Globus pallidus (tissue), 1 donor: Measurements from ENCODE around the gene DTX1.
A peak's percentile ranks its signal among the peaks of the same experiment; 100 is the strongest.

Experiments
- DNase-seq: peaks from one replicate; pipeline ENCODE4 v3.0.0-alpha.2; 2015; ENCODE audit warnings: low spot score

DTX1 gene

DNA sequence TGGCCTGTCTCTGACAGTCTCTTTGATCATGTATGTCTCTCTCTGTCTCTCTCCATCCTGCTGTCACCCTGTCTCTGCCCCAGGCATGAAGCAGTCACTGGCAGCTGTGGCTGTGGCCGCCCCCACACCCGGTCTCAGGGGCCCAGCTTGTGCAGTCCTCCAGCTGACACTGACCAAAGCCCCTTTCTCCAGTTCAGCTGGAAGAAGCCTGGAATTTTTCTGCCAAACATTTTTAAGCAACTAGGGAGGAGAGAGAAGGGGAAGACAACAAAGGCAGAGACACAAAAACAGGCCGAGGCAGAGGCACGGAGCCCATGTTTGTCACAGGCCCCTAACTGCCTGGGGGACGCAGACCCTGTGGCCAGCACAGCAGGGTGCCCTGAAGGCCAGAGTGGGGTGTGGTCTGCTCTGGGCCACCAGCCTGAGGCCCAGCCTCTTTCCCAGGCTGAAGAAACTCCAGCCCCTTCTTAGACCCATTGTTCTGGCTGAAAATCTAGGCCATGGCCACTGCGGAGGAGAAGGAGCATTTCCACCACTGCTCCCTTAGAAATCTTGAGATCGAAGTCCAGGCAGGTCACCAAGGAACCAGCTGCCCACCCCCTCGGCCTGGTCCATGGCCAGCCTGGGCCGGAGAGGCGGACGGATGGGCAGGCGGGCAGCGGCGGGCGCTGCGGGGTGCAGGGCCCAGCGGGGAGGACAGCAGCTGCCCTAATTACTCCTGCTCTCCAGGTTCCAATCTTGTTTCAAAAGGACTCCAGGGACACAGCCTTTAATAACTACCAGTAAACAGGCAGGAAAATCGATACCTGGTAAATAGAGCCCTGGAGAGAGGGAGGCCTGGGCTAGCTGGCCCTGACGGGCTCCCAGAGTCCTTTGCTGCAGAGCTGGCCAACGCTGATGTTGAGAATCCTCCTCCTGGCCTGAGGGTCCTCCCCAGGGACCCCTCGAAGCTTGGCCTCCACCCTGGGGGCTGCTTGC is 14.9 kb downstream of the DTX1 start:
- DNase-seq: peak; percentile 77

DNA sequence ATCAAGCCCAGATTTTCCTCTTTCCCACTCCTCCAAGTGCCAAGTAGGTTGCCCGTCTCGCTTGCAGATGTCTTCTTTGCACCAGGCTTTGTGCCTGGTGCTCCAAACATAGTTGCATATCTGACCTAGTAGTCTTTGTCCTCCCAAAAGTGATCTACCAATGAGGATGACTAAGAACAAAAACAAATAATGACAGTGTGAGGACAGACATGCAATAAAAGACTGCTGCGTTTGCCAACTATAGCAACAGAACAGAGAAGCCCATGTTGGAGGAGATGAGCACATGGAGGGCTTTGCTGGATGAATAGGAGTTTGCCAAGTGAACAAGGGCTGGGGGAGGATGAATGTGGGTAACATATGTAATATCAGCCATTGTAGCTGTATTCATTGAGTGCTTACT is 15.6 kb downstream of the DTX1 start:
- no peak for DNase-seq

DNA sequence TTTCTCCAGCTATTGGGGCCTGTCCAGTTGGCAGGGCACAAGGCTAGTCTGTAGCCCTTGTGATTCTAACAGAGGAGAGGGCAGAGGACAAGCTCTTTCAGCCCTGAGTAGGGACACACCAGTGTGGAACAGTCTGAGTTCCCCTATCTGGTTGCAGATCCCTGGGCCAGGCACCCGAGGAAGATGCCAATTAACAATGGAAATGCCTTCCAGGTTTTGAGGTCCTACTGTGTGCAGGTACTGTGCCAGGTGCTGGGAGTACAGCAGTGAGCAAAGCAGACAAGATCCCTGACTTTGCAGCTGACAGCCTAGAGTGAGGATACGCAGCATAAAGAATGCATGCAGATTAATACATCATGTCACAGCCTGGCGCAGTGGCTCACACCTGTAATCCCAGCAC is 17.1 kb downstream of the DTX1 start:
- no peak for DNase-seq

DNA sequence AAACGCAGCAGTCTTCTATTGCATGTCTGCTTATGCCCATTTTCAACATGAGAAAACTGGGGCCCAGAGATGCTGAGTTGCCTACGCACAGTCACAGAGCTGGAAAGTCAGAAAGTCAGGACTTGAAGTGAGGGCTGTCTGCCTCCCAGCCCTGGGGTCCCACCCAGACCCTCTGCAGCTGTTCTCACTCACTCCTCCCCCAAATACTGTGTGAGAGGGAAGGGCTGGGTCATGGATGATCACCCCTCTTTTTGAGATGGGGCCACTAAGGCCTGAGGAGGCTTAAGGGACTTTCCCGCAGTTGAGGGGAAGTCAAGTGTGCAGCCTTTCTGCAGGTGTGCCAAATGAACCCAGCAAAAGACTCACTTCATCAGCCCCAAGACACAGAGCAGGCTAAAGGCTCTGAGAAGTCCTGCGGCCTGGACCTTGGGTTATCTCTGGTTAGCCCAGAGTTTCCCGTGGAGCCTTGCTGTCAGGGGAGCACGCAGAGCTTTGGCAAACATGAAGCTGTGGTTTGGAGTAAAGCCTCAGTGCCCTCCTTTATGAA is 18.7 kb downstream of the DTX1 start:
- DNase-seq: no peak

DNA sequence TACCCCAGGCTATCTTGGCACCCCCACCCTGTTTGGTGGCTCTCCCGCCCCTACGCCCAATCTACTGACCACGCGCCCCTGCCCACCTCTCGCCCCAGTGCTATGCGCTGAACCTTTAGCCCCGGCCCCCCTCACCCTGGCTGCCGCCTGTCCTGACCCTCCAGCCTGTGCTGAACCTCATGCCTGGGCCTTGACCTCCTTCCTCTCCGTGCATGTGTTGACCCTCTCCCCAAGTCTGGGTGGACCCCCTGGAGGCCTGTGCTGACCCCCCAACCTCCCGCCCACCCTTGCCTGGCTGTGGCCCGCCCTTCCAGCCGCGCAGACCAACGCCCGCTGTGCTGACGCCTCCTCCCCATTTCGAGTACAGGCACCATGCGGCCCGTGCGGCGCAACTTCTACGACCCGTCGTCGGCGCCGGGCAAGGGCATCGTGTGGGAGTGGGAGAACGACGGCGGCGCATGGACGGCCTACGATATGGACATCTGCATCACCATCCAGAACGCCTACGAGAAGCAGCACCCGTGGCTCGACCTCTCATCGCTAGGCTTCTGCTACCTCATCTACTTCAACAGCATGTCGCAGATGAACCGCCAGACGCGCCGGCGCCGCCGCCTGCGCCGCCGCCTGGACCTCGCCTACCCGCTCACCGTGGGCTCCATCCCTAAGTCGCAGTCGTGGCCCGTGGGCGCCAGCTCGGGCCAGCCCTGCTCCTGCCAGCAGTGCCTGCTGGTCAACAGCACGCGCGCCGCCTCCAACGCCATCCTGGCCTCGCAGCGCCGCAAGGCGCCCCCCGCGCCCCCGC is 20.7 kb downstream of the DTX1 start:
- DNase-seq: no peak

DNA sequence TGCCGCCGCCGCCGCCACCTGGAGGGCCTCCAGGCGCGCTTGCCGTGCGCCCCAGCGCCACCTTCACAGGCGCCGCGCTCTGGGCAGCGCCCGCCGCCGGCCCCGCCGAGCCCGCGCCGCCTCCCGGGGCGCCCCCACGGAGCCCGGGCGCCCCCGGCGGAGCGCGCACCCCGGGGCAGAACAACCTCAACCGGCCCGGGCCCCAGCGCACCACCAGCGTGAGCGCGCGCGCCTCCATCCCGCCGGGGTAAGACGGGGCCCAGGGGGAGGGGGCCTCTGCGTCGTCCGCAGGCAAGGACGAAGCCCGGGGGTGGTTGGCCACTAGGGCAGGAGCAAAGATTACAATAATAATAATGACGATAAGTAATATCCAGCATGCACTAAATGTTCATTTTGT is 21.3 kb downstream of the DTX1 start:
- no peak for DNase-seq

DNA sequence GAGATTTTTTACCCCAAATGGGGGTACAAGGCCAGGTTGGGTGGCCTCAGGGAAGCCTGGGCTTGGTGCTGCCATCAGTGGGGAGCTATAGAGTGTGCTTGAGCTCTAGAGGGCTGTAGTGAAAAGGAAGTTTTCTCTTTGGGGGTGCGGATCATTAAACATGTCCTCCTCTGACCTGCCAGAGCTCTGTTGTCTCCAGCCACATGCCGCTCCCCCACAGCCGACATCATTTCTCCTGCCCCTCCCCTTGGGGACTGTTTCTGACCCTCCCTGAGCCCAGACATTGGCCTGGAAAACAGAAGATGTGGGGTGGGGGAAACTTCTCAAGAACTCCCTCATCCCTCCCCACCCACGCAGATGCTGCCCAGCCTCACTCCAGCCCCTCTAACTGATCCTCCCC is 25.3 kb downstream of the DTX1 start:
- no peak for DNase-seq

DNA sequence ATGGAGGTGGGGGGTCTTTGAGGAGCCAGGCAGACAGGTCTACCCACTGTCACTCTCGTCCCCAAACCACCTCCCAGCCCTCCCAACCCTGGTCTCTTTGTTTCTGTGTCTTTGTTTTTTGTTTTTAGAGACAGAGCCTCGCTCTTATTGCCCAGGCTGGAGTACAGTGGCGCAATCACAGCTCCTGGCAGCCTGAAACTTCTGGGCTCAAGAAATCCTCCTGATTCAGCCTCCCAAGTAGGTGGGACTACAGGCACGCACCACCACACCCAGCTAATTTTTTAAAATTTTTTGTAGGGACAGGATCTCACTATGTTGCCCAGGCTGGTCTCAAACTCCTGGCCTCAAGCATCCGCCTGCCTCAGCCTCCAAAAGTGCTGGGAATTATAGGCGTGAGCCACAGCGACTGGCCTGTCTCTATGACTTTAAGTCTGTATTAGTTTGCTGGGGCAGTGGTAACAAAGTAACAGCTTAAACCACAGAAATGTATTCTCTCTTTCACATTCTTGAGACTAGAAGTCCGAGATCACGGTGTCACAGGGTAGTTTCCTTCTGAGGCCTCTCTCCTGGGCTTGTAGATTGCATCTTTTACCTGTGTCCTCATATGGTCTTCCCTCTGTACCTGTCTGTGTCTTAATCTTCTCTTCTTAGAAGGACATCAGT is 26.1 kb downstream of the DTX1 start:
- no peak for DNase-seq

DNA sequence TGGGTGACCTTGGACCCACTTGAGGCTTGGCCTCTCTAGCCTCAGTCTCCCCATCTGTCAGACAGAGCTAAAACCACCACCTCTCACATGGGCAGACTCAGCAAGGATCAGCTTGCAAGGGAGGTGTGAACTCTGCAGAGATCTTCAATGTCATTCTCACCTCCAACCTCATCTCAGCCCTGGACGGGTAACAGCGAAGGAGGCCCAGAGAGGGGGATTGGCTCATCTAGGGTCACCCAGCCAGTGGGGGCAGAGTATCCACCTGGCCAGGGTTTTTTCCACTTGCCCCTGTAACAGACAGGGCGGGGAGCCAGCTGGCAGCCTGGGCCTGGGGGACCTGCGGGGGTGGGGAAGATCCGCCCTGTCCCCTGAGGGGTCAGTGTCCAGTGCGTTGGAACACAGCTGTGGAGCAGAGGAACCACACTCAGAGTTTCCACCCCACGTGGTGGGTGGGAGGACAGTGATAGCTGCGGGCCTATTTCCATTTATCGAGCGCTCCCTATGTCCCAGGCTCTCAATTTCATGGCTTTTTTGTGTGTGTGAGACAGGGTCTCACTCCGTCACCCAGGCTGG is 27.4 kb downstream of the DTX1 start:
- DNase-seq: no peak

DNA sequence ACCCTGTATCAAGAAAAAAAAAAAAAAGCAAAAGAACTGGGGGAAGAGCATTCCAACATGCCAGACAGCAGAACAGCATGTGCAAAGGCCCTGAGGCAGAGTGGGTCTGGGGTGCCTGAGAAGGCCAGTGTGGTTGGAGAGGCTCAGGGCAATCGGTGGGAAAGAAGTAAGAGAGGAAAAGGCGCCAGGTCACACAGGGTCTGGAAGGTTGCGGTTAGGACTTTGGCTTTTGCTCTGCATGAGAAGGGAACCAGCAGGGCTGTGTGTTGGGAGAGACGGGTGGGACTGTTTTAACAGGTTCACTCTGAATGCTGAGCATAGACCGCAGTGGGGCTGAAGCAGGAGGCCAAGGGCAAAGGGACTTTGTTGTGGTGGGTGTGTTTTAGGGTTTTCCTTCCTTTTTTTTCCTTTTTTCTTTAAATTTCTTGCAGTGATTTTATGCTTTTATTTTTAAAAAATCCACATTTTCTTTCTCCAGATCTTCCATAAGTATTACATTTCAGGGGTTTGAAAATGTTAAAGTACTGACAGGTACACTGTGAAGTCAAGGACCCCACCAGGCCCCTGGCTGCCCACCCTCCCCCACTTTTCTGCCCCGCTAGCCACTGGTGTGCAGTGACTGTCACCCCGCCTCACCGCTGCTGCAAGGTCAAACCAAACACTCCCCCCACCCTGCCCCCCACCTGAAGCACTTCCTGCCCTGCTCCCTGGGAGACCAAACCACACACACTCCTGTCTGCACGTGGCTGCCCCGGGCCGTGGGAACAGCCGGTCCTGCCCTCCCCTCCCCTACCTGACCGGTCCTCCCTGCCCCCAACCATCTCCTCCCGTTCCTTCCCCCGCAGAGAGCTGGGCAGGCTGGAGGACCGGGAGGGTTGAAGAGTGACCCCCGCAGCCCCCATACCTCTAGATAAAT is 30.0 kb downstream of the DTX1 start:
- DNase-seq: no peak

DNA sequence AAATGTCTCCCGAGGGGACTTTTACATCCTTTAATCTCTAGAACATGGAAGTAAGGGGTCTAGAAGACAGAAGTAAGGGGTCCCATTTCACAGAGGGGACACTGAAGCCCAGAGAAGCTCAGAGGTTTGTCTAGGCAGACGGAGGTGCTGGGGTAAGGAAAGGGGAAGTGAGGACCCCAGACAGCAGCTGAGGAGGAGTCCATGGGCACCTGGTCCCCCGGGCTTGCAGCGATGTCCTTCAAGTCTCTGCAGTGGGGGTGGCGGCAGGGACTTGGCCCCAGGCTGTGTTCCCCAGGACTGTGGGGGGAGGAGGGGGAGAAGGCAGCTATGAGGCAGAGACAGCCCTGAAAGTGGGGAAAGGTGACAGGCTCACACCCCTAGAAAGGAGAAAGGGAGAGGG is 30.7 kb downstream of the DTX1 start:
- no peak for DNase-seq

DNA sequence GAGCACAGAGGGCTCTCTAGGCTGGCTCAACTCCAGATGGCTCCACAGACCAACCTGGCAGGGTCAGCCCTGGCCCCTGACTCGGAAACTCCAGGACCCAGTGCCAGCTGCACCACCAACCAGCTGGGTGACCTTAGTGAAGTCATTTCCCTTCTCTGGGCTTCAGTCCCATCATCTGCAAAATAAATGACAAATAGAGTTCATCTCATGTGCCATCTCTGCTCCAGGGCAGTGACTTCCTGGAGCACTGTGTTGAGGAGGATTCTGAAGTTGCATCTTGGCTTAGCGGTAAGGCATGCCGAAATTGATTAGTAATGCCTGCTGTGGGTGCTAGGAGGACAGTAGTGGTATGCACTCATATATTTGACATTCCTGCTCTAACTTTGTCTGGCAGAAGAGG is 31.5 kb downstream of the DTX1 start:
- no peak for DNase-seq

DNA sequence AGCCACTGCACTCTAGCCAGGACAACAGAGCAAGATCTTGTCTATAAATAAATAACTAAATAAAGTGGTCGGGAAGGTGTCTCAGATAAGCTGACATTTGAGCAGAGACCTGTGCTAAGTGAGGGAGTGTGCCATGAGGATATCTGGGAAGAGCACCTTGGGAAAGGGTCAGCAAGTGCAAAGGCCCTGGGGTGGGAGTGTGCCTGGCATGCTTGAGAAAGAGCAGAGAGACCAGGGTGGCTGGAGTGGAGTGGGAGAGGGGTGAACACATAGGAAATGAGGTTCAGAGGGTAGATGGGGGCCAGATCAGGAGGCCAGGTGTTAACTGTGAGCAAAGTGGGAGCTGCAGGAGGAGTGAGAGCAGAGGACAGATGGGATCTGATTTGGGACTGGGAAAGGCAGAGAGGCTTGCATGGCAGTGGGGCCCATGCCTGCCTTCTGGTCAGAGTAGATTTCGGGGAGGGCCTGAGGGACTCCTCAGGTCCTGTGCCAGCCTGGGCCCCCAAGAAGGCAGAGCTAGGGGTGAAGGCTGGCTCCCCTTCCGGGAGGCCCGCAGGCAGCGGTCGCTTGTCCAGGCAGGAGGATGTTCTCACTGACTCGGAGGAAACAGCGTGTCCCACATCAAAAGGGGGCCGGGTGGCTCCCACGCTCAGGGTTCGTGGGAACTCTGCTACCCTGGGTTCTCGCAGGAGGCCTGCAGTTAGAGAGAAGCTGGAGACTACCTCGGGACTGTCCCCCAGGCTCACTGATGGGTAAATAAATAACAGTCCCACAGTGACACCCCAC is 32.6 kb downstream of the DTX1 start:
- no peak for DNase-seq

DNA sequence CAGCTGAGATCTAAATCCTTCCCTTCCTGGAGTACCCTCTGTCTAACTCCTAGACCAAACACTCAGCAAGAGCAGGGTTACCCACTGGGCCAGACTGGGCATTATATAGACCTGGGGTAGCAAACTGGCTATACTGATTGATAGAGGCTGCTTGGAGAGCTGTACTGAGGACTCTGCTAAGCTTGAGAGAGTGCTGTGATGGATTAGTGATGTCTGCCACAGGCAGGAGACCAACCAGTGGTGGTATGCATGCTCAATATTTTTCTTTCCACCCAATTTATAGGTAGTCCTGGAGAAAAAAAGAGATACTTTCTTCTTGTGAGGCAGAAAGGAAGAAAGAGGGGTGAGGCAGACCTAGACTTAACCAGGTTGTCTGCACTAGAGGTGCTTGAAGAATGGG is 33.3 kb downstream of the DTX1 start:
- no peak for DNase-seq

DNA sequence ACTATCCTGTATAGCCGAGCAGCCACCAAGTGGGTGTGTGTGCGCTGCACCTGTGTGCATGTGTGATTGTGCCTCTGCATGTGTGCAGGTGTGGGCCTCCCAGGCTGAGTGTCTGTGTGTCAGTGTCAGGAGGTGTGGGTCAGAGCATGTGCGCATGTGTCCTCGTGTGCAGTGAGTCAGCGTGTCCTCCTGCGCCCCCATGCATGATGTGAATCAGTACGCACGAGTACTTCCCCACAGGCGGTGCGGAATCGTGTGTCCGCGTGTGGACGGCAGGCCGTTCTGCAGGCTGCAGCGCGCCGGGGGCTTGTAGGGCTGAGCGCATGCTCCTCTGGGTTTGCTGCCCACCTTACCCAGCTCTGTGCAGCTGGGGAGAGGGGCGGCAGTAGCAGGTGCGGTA is 34.2 kb downstream of the DTX1 start:
- no peak for DNase-seq

DNA sequence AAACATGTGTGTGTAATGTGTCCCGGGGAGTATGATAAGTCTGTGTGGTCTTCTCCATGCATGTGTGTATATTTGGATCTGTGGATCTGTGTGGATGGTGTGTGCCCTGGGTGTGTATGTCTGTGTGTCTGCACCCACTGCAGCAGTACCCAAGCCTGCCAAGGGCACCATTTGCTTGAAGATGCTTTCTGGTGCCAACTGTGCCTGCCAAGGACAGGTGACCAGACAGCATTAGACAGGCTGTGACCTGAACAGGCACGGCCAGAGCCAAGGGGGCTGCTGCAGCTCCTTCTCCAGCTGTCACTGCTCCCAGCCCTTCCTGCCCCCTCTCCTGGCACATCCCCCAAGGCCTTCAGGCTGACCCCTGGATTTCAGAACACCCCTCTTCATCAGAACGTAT is 35.0 kb downstream of the DTX1 start:
- no peak for DNase-seq

DNA sequence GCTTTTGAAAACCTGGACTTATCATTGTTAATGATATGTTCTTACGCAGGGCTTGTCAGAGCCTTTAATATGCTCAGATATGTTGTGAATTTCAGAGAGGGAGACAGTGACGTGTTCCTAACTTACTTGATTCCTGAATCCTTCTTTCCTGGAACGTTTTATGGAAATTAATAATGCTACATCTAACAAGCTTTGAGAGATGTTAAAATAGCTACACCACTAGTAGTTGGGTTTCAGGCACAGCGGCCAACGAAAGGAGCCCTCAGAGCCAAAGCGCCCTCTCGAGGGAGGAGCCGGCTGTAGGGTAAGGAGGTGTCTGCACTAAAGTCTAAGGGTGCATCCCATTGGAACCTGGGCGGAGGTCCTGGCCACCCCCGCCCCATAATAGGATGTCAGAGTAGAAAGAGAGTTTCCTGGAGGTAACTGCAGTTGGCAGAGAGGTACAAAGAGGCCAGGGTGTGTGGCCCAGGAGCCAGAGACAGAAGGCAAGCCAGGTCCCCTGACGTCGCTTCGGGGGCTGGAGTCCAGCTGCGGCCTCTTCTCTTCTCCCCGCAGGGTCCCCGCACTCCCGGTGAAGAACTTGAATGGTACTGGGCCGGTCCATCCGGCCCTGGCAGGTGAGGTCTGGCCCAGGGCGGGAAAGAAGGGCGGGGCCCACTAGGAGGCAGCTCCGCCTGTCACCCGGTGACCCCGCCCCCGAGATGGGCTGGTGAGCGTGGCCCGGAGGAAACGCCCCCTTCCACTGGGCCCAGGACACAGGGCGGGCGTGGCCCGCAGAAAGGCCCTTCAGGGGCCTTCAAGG is 36.3 kb downstream of the DTX1 start:
- no peak for DNase-seq

DNA sequence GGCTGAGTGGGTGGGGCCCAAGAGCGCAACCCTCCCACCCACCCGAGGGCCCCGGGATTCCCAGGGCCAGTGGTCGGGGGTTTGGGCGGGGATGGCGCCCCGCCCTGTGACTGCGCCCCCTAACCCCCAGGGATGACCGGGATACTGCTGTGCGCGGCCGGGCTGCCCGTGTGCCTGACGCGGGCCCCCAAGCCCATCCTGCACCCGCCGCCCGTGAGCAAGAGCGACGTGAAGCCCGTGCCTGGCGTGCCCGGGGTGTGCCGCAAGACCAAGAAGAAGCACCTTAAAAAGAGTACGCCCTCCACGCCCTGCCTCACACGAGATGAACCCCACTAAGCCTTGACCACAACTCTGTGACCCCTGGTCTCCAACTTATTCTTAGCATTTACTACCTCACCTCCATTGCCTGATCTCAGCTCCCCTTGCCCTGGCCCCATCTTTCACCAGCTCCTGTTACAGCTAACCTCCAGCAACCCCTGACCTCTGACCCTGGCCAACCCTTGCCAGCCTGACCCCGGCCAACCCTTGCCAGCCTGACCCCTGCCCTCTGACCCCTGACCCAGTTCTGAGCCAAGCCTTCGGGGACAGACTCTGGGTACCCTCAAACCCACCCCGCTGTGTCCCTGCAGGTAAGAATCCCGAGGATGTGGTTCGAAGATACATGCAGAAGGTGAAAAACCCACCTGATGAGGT is 37.0 kb downstream of the DTX1 start:
- DNase-seq: no peak

DNA sequence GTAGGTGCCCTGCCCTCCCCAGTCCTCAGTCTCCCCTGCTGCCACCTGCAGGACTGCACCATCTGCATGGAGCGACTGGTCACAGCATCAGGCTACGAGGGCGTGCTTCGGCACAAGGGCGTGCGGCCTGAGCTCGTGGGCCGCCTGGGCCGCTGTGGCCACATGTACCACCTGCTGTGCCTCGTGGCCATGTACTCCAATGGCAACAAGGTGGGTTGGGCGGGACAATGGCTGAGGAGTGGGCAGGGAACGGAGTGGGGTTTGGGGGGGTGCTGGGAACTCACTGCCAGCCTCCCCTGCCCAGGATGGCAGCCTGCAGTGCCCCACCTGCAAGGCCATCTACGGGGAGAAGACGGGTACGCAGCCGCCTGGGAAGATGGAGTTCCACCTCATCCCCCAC is 38.2 kb downstream of the DTX1 start:
- DNase-seq: no peak
